GM12878 (cell line): ENCODE measurements around the gene AIF1. TPM values are rescaled to one million over a fixed set of nuclear protein-coding genes. Genes with fewer than 3 reads are reported as not detected.

Experiments used
- ATF7 ChIP-seq: fragments of 450-650 bp; IDR thresholded peaks from 2 replicates; pipeline ENCODE4 v1.6.1; 2016; ENCODE audit warnings: low read depth, mild to moderate bottlenecking
- BHLHE40 ChIP-seq, 2 experiments: fragments of 450-650 bp in 1 of 2; IDR thresholded peaks; 2 replicates each; pipeline ENCODE4 v1.6.1; 2011 to 2017; ENCODE audit warnings: low read depth in 2 of 2, borderline replicate concordance in 1 of 2, improper control_type of control experiment in 1 of 2, low read length in 1 of 2, mild to moderate bottlenecking in 1 of 2
- NFYA ChIP-seq: IDR thresholded peaks from 2 replicates; pipeline ENCODE4 v1.6.1; 2011; ENCODE audit warnings: low read depth, mild to moderate bottlenecking, low read length, improper control_type of control experiment, borderline replicate concordance
- PML ChIP-seq: IDR thresholded peaks from 2 replicates; pipeline ENCODE4 v1.6.1; 2012; ENCODE audit warnings: low read length, inconsistent platforms
- POLR2AphosphoS2 ChIP-seq: IDR thresholded peaks from 2 replicates; pipeline ENCODE4 v1.6.1; 2011; ENCODE audit warnings: low read depth, mild to moderate bottlenecking, low read length, improper control_type of control experiment, moderate library complexity
- RAD51 ChIP-seq: fragments of 450-650 bp; IDR thresholded peaks from 2 replicates; pipeline ENCODE4 v1.6.1; 2016; ENCODE audit warnings: moderate library complexity, mild to moderate bottlenecking, inconsistent platforms
- RBBP5 ChIP-seq: fragments of 200-600 bp; sonication (generic); conservative IDR thresholded peaks from 2 replicates; pipeline ENCODE4 v1.6.1; 2016
- RELA ChIP-seq: fragments of 450-650 bp; IDR thresholded peaks from 2 replicates; pipeline ENCODE4 v1.8.0; 2014; ENCODE audit warnings: borderline replicate concordance; ENCODE audit not compliant: partially characterized antibody
- RFX5 ChIP-seq: IDR thresholded peaks from 2 replicates; pipeline ENCODE4 v1.6.1; 2011; ENCODE audit warnings: low read depth, low read length, improper control_type of control experiment
- SMARCA5 ChIP-seq: fragments of 450-650 bp; IDR thresholded peaks from 2 replicates; pipeline ENCODE4 v1.6.1; 2017; ENCODE audit warnings: mild to moderate bottlenecking
- SREBF1 ChIP-seq: IDR thresholded peaks from 2 replicates; pipeline ENCODE4 v1.6.1; 2012; ENCODE audit warnings: mild to moderate bottlenecking, low read length
- TBL1XR1 ChIP-seq: IDR thresholded peaks from 2 replicates; pipeline ENCODE4 v1.6.1; 2012; ENCODE audit warnings: low read depth, low read length, improper control_type of control experiment
- TCF12 ChIP-seq: IDR thresholded peaks from 2 replicates; pipeline ENCODE4 v1.6.1; 2011; ENCODE audit warnings: low read depth, mild to moderate bottlenecking, low read length
- ZBTB11 ChIP-seq: fragments of 450-650 bp; formaldehyde crosslinking; IDR thresholded peaks from 2 replicates; pipeline ENCODE4 v1.5.0; 2022; ENCODE audit warnings: mild to moderate bottlenecking, missing genetic modification characterization
- ZNF592 ChIP-seq: fragments of 450-650 bp; IDR thresholded peaks from 2 replicates; pipeline ENCODE4 v1.6.1; 2017; ENCODE audit warnings: mild to moderate bottlenecking, moderate library complexity
- polyA plus RNA-seq, 11 experiments: library from polyadenylated mRNA; depleted of rRNA in 4 of 11; unstranded in 6 of 11; stranded (reverse) in 5 of 11; fragments of >200 nt; fragmentation: Nextera tagmentation in 4 of 11; fragmentation: Illumina TruSeq in 1 of 11; extraction: Ambion mirVana in 4 of 11; extraction: Trizol in 1 of 11; gene quantifications; 1 replicate in 1 of 11; 2 replicates in 10 of 11; pipeline versions ENCODE4 v1.2.1 to v1.2.3, GENCODE V29; 2011 to 2016; ENCODE audit warnings: inconsistent platforms in 2 of 11, missing spikeins in 2 of 11, low read depth in 1 of 11
- total RNA-seq, 4 experiments: library from RNA; depleted of rRNA in 3 of 4; stranded (reverse); fragments of >200 nt in 3 of 4; fragmentation: Illumina TruSeq in 1 of 4; extraction: Trizol in 1 of 4; gene quantifications; 2 replicates each; pipeline versions ENCODE4 v1.2.1 to v1.2.3, GENCODE V29; 2013 to 2021
- TF ChIP-seq, protein P1 (sequence below): fragments of 450-650 bp; IDR thresholded peaks from 2 replicates; pipeline ENCODE4 v1.6.1; 2014; ENCODE audit warnings: mild to moderate bottlenecking
- TF ChIP-seq, protein P2 (sequence below): fragments of 450-650 bp; IDR thresholded peaks from 2 replicates; pipeline ENCODE4 v1.6.1; 2017; ENCODE audit warnings: mild to moderate bottlenecking, low read depth, inconsistent platforms; ENCODE audit not compliant: poor library complexity, severe bottlenecking
- TF ChIP-seq, protein P3 (sequence below): IDR thresholded peaks from 2 replicates; pipeline ENCODE4 v1.6.1; 2011; ENCODE audit warnings: low read depth, low read length, improper control_type of control experiment, borderline replicate concordance

Gene AIF1
- total and polyA plus RNA-seq, 10 of the 15 experiments (the other 5 are each of a cell fraction or from before 2014, with no cell fraction given): 1.9 to 256 (median 134) TPM

- TF ChIP-seq, protein P1, sequence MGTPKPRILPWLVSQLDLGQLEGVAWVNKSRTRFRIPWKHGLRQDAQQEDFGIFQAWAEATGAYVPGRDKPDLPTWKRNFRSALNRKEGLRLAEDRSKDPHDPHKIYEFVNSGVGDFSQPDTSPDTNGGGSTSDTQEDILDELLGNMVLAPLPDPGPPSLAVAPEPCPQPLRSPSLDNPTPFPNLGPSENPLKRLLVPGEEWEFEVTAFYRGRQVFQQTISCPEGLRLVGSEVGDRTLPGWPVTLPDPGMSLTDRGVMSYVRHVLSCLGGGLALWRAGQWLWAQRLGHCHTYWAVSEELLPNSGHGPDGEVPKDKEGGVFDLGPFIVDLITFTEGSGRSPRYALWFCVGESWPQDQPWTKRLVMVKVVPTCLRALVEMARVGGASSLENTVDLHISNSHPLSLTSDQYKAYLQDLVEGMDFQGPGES: no peak
- TF ChIP-seq NFYA (no peak), RBBP5 (no peak), RAD51 (no peak), SREBF1 (no peak), ATF7 (peak; percentile 46), TBL1XR1 (peak; percentile 10; the same call in 1 of the 2 replicates), ZBTB11 (CRISPR knock-in tag) (no peak), TCF12 (peak; percentile 27; the same call in 1 of the 2 replicates), RELA (no peak), ZNF592 (no peak), SMARCA5 (no peak), BHLHE40 (IDR thresholded peaks at IDR 0.05; ENCODE audit: borderline replicate concordance in 1 of 2, low read depth in 2 of 2, low read length in 1 of 2) (peak; percentile 63 to 81), PML (peak; percentile 75; the same call in 1 of the 2 replicates), RFX5 (no peak), POLR2AphosphoS2 (no peak; the same call in 1 of the 2 replicates)
- TF ChIP-seq, protein P2, sequence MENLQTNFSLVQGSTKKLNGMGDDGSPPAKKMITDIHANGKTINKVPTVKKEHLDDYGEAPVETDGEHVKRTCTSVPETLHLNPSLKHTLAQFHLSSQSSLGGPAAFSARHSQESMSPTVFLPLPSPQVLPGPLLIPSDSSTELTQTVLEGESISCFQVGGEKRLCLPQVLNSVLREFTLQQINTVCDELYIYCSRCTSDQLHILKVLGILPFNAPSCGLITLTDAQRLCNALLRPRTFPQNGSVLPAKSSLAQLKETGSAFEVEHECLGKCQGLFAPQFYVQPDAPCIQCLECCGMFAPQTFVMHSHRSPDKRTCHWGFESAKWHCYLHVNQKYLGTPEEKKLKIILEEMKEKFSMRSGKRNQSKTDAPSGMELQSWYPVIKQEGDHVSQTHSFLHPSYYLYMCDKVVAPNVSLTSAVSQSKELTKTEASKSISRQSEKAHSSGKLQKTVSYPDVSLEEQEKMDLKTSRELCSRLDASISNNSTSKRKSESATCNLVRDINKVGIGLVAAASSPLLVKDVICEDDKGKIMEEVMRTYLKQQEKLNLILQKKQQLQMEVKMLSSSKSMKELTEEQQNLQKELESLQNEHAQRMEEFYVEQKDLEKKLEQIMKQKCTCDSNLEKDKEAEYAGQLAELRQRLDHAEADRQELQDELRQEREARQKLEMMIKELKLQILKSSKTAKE: no peak
- TF ChIP-seq, protein P3, sequence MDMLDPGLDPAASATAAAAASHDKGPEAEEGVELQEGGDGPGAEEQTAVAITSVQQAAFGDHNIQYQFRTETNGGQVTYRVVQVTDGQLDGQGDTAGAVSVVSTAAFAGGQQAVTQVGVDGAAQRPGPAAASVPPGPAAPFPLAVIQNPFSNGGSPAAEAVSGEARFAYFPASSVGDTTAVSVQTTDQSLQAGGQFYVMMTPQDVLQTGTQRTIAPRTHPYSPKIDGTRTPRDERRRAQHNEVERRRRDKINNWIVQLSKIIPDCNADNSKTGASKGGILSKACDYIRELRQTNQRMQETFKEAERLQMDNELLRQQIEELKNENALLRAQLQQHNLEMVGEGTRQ: no peak
Observed at GRCh38 chr6:31664790-31665500, 49.9 kb downstream of the AIF1 start, which contains the start of gene GPANK1 (continued).
